ENCODE measurements around the gene GRIN2A. TPM values are rescaled to one million over a fixed set of nuclear protein-coding genes. Genes with fewer than 3 reads are reported as not detected.

The GRIN2A gene
- total RNA-seq, 1 donor from 2014 or later: not detected

GRCh38 chr16:9929836-9930235 lies 252.4 kb downstream of the GRIN2A start:
- TF ChIP-seq CTCF (conservative IDR thresholded peaks at IDR 0.05; ENCODE audit: low read depth, low read length): no peak
- no peak overlapping the region for H3K4me3 ChIP-seq (ENCODE audit: low read depth, low read length)

GRCh38 chr16:9929313-9929712 lies 252.9 kb downstream of the GRIN2A start:
- TF ChIP-seq CTCF (conservative IDR thresholded peaks at IDR 0.05; ENCODE audit: low read depth, low read length): no peak
- DNase-seq (ENCODE audit: low read depth): no peak
- H3K4me3 ChIP-seq (ENCODE audit: low read depth, low read length): no peak overlapping the region

More at GRCh38 chr16:9929836-9930235, 252.4 kb downstream of the GRIN2A start:
- no peak for DNase-seq (ENCODE audit: low read depth)

- TF ChIP-seq CTCF (conservative IDR thresholded peaks at IDR 0.05; ENCODE audit: low read depth, low read length): no peak
- DNase-seq (ENCODE audit: low read depth): no peak
- no peak overlapping the region for H3K4me3 ChIP-seq (ENCODE audit: low read depth, low read length)
These were observed 259.8 kb downstream of the GRIN2A start for GRCh38 chr16:9922441-9922840.

- DNase-seq (ENCODE audit: low read depth): no peak
- no peak for TF ChIP-seq CTCF (conservative IDR thresholded peaks at IDR 0.05; ENCODE audit: low read depth, low read length)
- no peak overlapping the region for H3K4me3 ChIP-seq (ENCODE audit: low read depth, low read length)
These were observed 260.2 kb downstream of the GRIN2A start for GRCh38 chr16:9921997-9922396.

GRCh38 chr16:9919460-9919859 lies 262.8 kb downstream of the GRIN2A start:
- no peak for DNase-seq (ENCODE audit: low read depth)
- H3K4me3 ChIP-seq (ENCODE audit: low read depth, low read length): no peak overlapping the region
- no peak for TF ChIP-seq CTCF (conservative IDR thresholded peaks at IDR 0.05; ENCODE audit: low read depth, low read length)

GRCh38 chr16:9917691-9918090 lies 264.5 kb downstream of the GRIN2A start:
- H3K4me3 ChIP-seq (ENCODE audit: low read depth, low read length): no peak overlapping the region
- no peak for TF ChIP-seq CTCF (conservative IDR thresholded peaks at IDR 0.05; ENCODE audit: low read depth, low read length)
- no peak for DNase-seq (ENCODE audit: low read depth)

GRCh38 chr16:9913604-9914326 lies 268.5 kb downstream of the GRIN2A start:
- DNase-seq (ENCODE audit: low read depth): no peak
- no peak overlapping the region for H3K4me3 ChIP-seq (ENCODE audit: low read depth, low read length)
- no peak for TF ChIP-seq CTCF (conservative IDR thresholded peaks at IDR 0.05; ENCODE audit: low read depth, low read length)
